H7 (cell line): ENCODE results near the gene ERCC8. TPM values are rescaled to one million over a fixed set of nuclear protein-coding genes. Genes with fewer than 3 reads are reported as not detected.

ENCODE experiments used
- DNase-seq: peaks from one replicate; pipeline ENCODE4 v3.0.0; 2012
- H3K27me3 ChIP-seq: 2 replicates; pipeline ENCODE4 v1.6.0; 2011; ENCODE audit warnings: mild to moderate bottlenecking, low read length; ENCODE audit not compliant: control insufficient read depth, insufficient read depth
- H3K36me3 ChIP-seq: replicated peaks from 2 replicates; pipeline ENCODE4 v1.5.1; 2011; ENCODE audit warnings: low read length; ENCODE audit not compliant: control insufficient read depth, insufficient read depth
- H3K4me3 ChIP-seq: 2 replicates; pipeline ENCODE4 v1.5.1; 2011; ENCODE audit warnings: low read depth, mild to moderate bottlenecking, control low read depth, low read length, moderate library complexity; ENCODE audit not compliant: insufficient read depth
- total RNA-seq: library from RNA; depleted of rRNA; stranded (reverse); fragments of >200 nt; shearing (Covaris generic); gene quantifications from 2 replicates; pipeline ENCODE4 v1.2.3, GENCODE V29; 2014; rRNA removed

The ERCC8 gene
- total RNA-seq, 1 experiment from 2014 or later = 19.4 TPM

GRCh38 chr5:60835554-60835953 lies 109.3 kb downstream of the ERCC8 start:
- H3K36me3 ChIP-seq = no peaks in the 10 kb centered on the region
- no peak for DNase-seq
- no peaks in the 10 kb centered on the region for H3K27me3 ChIP-seq
- H3K4me3 ChIP-seq = no peak overlapping the region

GRCh38 chr5:60833520-60833919 lies 111.3 kb downstream of the ERCC8 start:
- no peak for DNase-seq
- H3K27me3 ChIP-seq = no peaks in the 10 kb centered on the region
- no peak overlapping the region for H3K4me3 ChIP-seq
- H3K36me3 ChIP-seq = no peaks in the 10 kb centered on the region

GRCh38 chr5:60830581-60831127 lies 114.2 kb downstream of the ERCC8 start:
- Histone ChIP-seq H3K4me3 (no peak overlapping the region), H3K27me3 (no peaks in the 10 kb centered on the region), H3K36me3 (no peaks in the 10 kb centered on the region)
- DNase-seq = no peak

GRCh38 chr5:60829490-60830266 lies 115.2 kb downstream of the ERCC8 start:
- H3K4me3 ChIP-seq = no peak overlapping the region
- no peaks in the 10 kb centered on the region for H3K36me3 ChIP-seq
- DNase-seq = no peak
- no peaks in the 10 kb centered on the region for H3K27me3 ChIP-seq

- DNase-seq = no peak
- no peaks in the 10 kb centered on the region for H3K36me3 ChIP-seq
- H3K4me3 ChIP-seq = no peak overlapping the region
- H3K27me3 ChIP-seq = no peaks in the 10 kb centered on the region
These were observed 117.7 kb downstream of the ERCC8 start for GRCh38 chr5:60827201-60827600.

- no peak for DNase-seq
- H3K27me3 ChIP-seq = no peaks in the 10 kb centered on the region
- no peaks in the 10 kb centered on the region for H3K36me3 ChIP-seq
- H3K4me3 ChIP-seq = no peak overlapping the region
These were observed 118.2 kb downstream of the ERCC8 start for GRCh38 chr5:60826653-60827052.

Other genes starting within 250 kb of the ERCC8 start
- 38.7 and 43.4 TPM in 2 replicates for gene DEPDC1B, start 244.9 kb downstream of the ERCC8 start, total RNA-seq
- 2.2 and 2.6 TPM in 2 replicates for gene ELOVL7, start 100.8 kb downstream of the ERCC8 start, total RNA-seq
- gene NDUFAF2, start 135 bp upstream of the ERCC8 start, total RNA-seq = 20.8 and 30.8 TPM in 2 replicates
- 34.5 and 46.4 TPM in 2 replicates for gene SMIM15, start 217.4 kb upstream of the ERCC8 start, total RNA-seq